ENCODE data around the gene R3HCC1L.

DNA sequence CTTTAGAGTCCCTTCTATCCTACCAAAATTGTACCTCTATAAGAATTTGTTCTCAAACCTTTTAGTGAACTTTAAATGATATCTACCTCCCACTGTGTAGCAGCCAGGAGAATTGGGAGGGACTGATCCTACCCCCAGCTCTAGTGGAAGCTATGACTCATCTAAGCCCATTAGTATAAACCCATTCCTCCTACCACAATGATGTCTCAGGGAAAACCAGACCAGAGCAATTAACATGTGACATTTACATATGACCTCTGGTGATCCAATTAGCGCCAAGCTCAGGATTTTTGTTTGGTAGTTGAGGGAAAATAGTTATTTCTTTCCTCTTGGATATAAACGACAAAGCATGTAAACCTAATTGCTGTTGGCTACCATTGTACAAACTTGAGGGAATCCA is 33.1 kb upstream of the R3HCC1L start:
- TF ChIP-seq CBX8 (IDR thresholded peaks at IDR 0.05) (no peak), PHF8 (IDR thresholded peaks at IDR 0.05; ENCODE audit: borderline replicate concordance, low read depth) (no peak), NFE2L2 (conservative IDR thresholded peaks at IDR 0.05; ENCODE audit: low read length) (no peak), MAZ (IDR thresholded peaks at IDR 0.05; ENCODE audit: borderline replicate concordance, low read depth, low read length) (no peak), POLR2AphosphoS2 (conservative IDR thresholded peaks at IDR 0.05; ENCODE audit: low read length) (no peak), CHD4 (IDR thresholded peaks at IDR 0.05; ENCODE audit: borderline replicate concordance) (no peak), SMC3 (IDR thresholded peaks at IDR 0.05) (no peak), ESRRA (IDR thresholded peaks at IDR 0.05; ENCODE audit: borderline replicate concordance, low read length) (no peak), RCOR1 (IDR thresholded peaks at IDR 0.05; ENCODE audit: low read depth, low read length) (no peak), HOXA7 (CRISPR knock-in tag; IDR thresholded peaks at IDR 0.05) (no peak), RAD21 (conservative IDR thresholded peaks at IDR 0.05 in 1 of 2, IDR thresholded peaks at IDR 0.05 in 1 of 2) (no peak)
- TF ChIP-seq, protein P1, sequence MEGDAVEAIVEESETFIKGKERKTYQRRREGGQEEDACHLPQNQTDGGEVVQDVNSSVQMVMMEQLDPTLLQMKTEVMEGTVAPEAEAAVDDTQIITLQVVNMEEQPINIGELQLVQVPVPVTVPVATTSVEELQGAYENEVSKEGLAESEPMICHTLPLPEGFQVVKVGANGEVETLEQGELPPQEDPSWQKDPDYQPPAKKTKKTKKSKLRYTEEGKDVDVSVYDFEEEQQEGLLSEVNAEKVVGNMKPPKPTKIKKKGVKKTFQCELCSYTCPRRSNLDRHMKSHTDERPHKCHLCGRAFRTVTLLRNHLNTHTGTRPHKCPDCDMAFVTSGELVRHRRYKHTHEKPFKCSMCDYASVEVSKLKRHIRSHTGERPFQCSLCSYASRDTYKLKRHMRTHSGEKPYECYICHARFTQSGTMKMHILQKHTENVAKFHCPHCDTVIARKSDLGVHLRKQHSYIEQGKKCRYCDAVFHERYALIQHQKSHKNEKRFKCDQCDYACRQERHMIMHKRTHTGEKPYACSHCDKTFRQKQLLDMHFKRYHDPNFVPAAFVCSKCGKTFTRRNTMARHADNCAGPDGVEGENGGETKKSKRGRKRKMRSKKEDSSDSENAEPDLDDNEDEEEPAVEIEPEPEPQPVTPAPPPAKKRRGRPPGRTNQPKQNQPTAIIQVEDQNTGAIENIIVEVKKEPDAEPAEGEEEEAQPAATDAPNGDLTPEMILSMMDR (IDR thresholded peaks at IDR 0.05): no peak
